IMR-90 (cell line): ENCODE data around the gene ELL3. TPM values are rescaled to one million over a fixed set of nuclear protein-coding genes. Genes with fewer than 3 reads are reported as not detected.

Experiments
- ATAC-seq: fragments of 200-7000 bp; cut with Tn5 transposase; 2 replicates; pipeline ENCODE4 v1.9.1; 2020; ENCODE audit warnings: low read depth, mild to moderate bottlenecking, moderate library complexity
- BruUV-seq: library from RNA; stranded (reverse); fragments of 400-500 nt; replicated peaks from 2 replicates; lab custom pipeline; 2021; lab: Mats Ljungman, UMichigan
- CTCF ChIA-PET: fragments of 300-600 bp; formaldehyde crosslinking; extraction: SDS; loops from one replicate; lab custom pipeline; 2021; ENCODE audit warnings: antibody characterized with exemption; lab: Yijun Ruan, JAX
- POLR2A ChIA-PET: fragments of 300-600 bp; sonication (Branson Sonifier 250); formaldehyde crosslinking; loops from one replicate; lab custom pipeline; 2022; ENCODE audit warnings: antibody characterized with exemption; ENCODE audit not compliant: unreplicated experiment; lab: Charles Lee
- DNase-seq: peaks from one replicate; pipeline ENCODE4 v3.0.0; 2013
- H2AFZ ChIP-seq: replicated peaks from 2 replicates; pipeline ENCODE3; 2013; ENCODE audit warnings: low read length, mild to moderate bottlenecking; ENCODE audit not compliant: poor library complexity
- H2AK5ac ChIP-seq: 2 replicates; pipeline ENCODE4 v1.6.1; 2013; ENCODE audit warnings: low read depth, low read length, inconsistent platforms
- H2AK9ac ChIP-seq: replicated peaks from 2 replicates; pipeline ENCODE3; 2013; ENCODE audit warnings: mild to moderate bottlenecking, low read depth, low read length, moderate library complexity; ENCODE audit not compliant: poor library complexity
- H2BK120ac ChIP-seq: 2 replicates; pipeline ENCODE4 v1.6.1; 2013; ENCODE audit warnings: low read depth, low read length, inconsistent platforms
- H2BK15ac ChIP-seq: 3 replicates; pipeline ENCODE4 v1.6.1; 2013; ENCODE audit warnings: low read depth, low read length, inconsistent platforms
- H2BK20ac ChIP-seq: 2 replicates; pipeline ENCODE4 v1.6.1; 2013; ENCODE audit warnings: low read depth, mild to moderate bottlenecking, inconsistent platforms, low read length, moderate library complexity
- H2BK5ac ChIP-seq: 2 replicates; pipeline ENCODE4 v1.6.1; 2013; ENCODE audit warnings: mild to moderate bottlenecking, low read depth, low read length, inconsistent platforms; ENCODE audit not compliant: poor library complexity, severe bottlenecking
- H3K14ac ChIP-seq: replicated peaks from 2 replicates; pipeline ENCODE4 v1.6.1; 2013; ENCODE audit warnings: low read depth, low read length, inconsistent platforms
- H3K18ac ChIP-seq: 2 replicates; pipeline ENCODE4 v1.6.1; 2013; ENCODE audit warnings: low read depth, low read length, control low read depth
- H3K23ac ChIP-seq: 2 replicates; pipeline ENCODE4 v1.6.1; 2013; ENCODE audit warnings: low read depth, low read length, inconsistent platforms
- H3K27ac ChIP-seq: 2 replicates; pipeline ENCODE4 v1.5.1; 2013; ENCODE audit warnings: mild to moderate bottlenecking, control low read depth, low read length; ENCODE audit not compliant: insufficient read depth
- H3K27me3 ChIP-seq: 2 replicates; pipeline ENCODE4 v1.6.1; 2013; ENCODE audit warnings: low read length; ENCODE audit not compliant: control insufficient read depth, insufficient read depth
- H3K36me3 ChIP-seq: 2 replicates; pipeline ENCODE4 v1.6.1; 2013; ENCODE audit warnings: low read length, mixed read lengths; ENCODE audit not compliant: control insufficient read depth, insufficient read depth
- H3K4ac ChIP-seq: 2 replicates; pipeline ENCODE4 v1.6.1; 2013; ENCODE audit warnings: low read depth, low read length, inconsistent platforms
- H3K4me1 ChIP-seq: 2 replicates; pipeline ENCODE4 v1.6.1; 2013; ENCODE audit warnings: low read length, mixed read lengths; ENCODE audit not compliant: control insufficient read depth, insufficient read depth
- H3K4me2 ChIP-seq: 2 replicates; pipeline ENCODE4 v1.6.1; 2013; ENCODE audit warnings: low read depth, mild to moderate bottlenecking, control low read depth, low read length, moderate library complexity
- H3K4me3 ChIP-seq: 2 replicates; pipeline ENCODE4 v1.5.1; 2013; ENCODE audit warnings: low read depth, mild to moderate bottlenecking, control low read depth, low read length, moderate library complexity; ENCODE audit not compliant: insufficient read depth
- H3K56ac ChIP-seq: 2 replicates; pipeline ENCODE4 v1.6.1; 2013; ENCODE audit warnings: low read length, inconsistent platforms; ENCODE audit not compliant: insufficient read depth; ENCODE audit errors: extremely low read depth
- H3K79me1 ChIP-seq, 2 experiments: 2 replicates each; pipeline ENCODE4 v1.6.1; 2013; ENCODE audit warnings: low read length in 2 of 2, inconsistent platforms in 1 of 2, low read depth in 1 of 2
- H3K9ac ChIP-seq: 2 replicates; pipeline ENCODE4 v1.6.1; 2013; ENCODE audit warnings: low read depth, low read length, control low read depth
- H3K9me1 ChIP-seq: 2 replicates; pipeline ENCODE4 v1.6.1; 2013; ENCODE audit warnings: low read length, inconsistent platforms; ENCODE audit not compliant: insufficient read depth
- H3K9me3 ChIP-seq: 2 replicates; pipeline ENCODE4 v1.6.1; 2013; ENCODE audit warnings: low read length; ENCODE audit not compliant: control insufficient read depth, insufficient read depth
- H4K20me1 ChIP-seq: 2 replicates; pipeline ENCODE4 v1.6.1; 2013; ENCODE audit warnings: low read length, inconsistent platforms; ENCODE audit not compliant: insufficient read depth
- H4K5ac ChIP-seq: 2 replicates; pipeline ENCODE4 v1.6.1; 2013; ENCODE audit warnings: mild to moderate bottlenecking, low read depth, low read length, control low read depth
- H4K8ac ChIP-seq, 2 experiments: 2 replicates each; pipeline ENCODE4 v1.6.1; 2013; ENCODE audit warnings: low read depth in 2 of 2, low read length in 2 of 2, control low read depth in 1 of 2, inconsistent platforms in 1 of 2
- H4K91ac ChIP-seq: 2 replicates; pipeline ENCODE4 v1.6.1; 2013; ENCODE audit warnings: low read depth, low read length, inconsistent platforms; ENCODE audit not compliant: insufficient read depth
- BHLHE40 ChIP-seq: fragments of 150-350 bp; IDR thresholded peaks from 2 replicates; pipeline ENCODE4 v1.6.1; 2016; ENCODE audit warnings: mild to moderate bottlenecking, low read depth, low read length
- CEBPB ChIP-seq: IDR thresholded peaks from 2 replicates; pipeline ENCODE4 v1.6.1; 2012; ENCODE audit warnings: low read depth, low read length, improper control_type of control experiment
- MAZ ChIP-seq: IDR thresholded peaks from 2 replicates; pipeline ENCODE4 v1.6.1; 2012; ENCODE audit warnings: low read depth, mild to moderate bottlenecking, low read length, improper control_type of control experiment, moderate library complexity, borderline replicate concordance
- MXI1 ChIP-seq: IDR thresholded peaks from 2 replicates; pipeline ENCODE4 v1.6.1; 2012; ENCODE audit warnings: low read depth, mild to moderate bottlenecking, low read length, moderate library complexity, borderline replicate concordance
- NFE2L2 ChIP-seq: fragments of 150-350 bp; IDR thresholded peaks from 2 replicates; pipeline ENCODE4 v1.6.1; 2016; ENCODE audit warnings: low read depth, mild to moderate bottlenecking, low read length
- POLR2A ChIP-seq: IDR thresholded peaks from 2 replicates; pipeline ENCODE4 v1.6.1; 2012; ENCODE audit warnings: mild to moderate bottlenecking, low read depth, low read length
- RAD21 ChIP-seq: IDR thresholded peaks from 2 replicates; pipeline ENCODE4 v1.6.1; 2012; ENCODE audit warnings: low read length, improper control_type of control experiment
- RCOR1 ChIP-seq: IDR thresholded peaks from 2 replicates; pipeline ENCODE4 v1.6.1; 2012; ENCODE audit warnings: mild to moderate bottlenecking, low read length, improper control_type of control experiment; ENCODE audit not compliant: insufficient replicate concordance
- RFX5 ChIP-seq: IDR thresholded peaks from 2 replicates; pipeline ENCODE4 v1.8.0; 2012; ENCODE audit warnings: low read depth, mild to moderate bottlenecking, low read length, moderate library complexity
- SMC3 ChIP-seq: fragments of 150-350 bp; IDR thresholded peaks from 2 replicates; pipeline ENCODE4 v1.6.1; 2016; ENCODE audit warnings: low read depth, mild to moderate bottlenecking, antibody characterized with exemption, low read length, moderate library complexity
- WGBS, 2 experiments: methylation state at CpG; one replicate each; pipeline versions ENCODE4 v1.1.5 to v1.1.7; 2013; ENCODE audit warnings: missing lambda C conversion rate in 2 of 2; ENCODE audit not compliant: insufficient read length in 1 of 2; ENCODE audit errors: extremely low coverage in 2 of 2; 5-methylcytosine and 5-hydroxymethylcytosine counted together
- dilution Hi-C: fragments of 300-500 bp; cut with HindIII; formaldehyde crosslinking; loops from one replicate; pipeline ENCODE4 v1.14.3; 2018; ENCODE audit warnings: low sequenced_read_pairs; ENCODE audit not compliant: unreplicated experiment
- in situ Hi-C: fragments of 300-500 bp; cut with MboI; formaldehyde crosslinking; loops from 3 replicates; pipeline ENCODE4 v1.14.3; 2019; ENCODE audit warnings: low sequenced_read_pairs, inconsistent platforms, mixed read lengths
- intact Hi-C: fragments of 100-400 bp; cut with micrococcal nuclease; formaldehyde crosslinking; loops from 2 replicates; pipeline ENCODE4 v1.10.0; 2022
- polyA plus RNA-seq, 3 experiments: library from polyadenylated mRNA; depleted of rRNA; stranded (reverse); fragments of >200 nt; gene quantifications; 2 replicates each; pipeline ENCODE4 v1.2.3, GENCODE V29; 2012; ENCODE audit warnings: low replicate concordance in 1 of 3
- total RNA-seq: library from RNA; depleted of rRNA; stranded (reverse); fragments of >200 nt; gene quantifications from 2 replicates; pipeline ENCODE4 v1.2.3, GENCODE V29; 2012
- TF ChIP-seq, protein P1 (sequence below): fragments of 150-350 bp; IDR thresholded peaks from 2 replicates; pipeline ENCODE4 v1.6.1; 2016; ENCODE audit warnings: low read depth, mild to moderate bottlenecking, low read length, moderate library complexity, borderline replicate concordance
- TF ChIP-seq, protein P2 (sequence below): fragments of 150-350 bp; IDR thresholded peaks from 2 replicates; pipeline ENCODE4 v1.6.1; 2017; ENCODE audit warnings: mild to moderate bottlenecking, antibody characterized with exemption, low read length, low read depth

The ELL3 gene
- total and polyA plus RNA-seq, 2 of the 4 experiments (the other 2 are of a cell fraction) = 1.2 to 1.6 TPM

DNA sequence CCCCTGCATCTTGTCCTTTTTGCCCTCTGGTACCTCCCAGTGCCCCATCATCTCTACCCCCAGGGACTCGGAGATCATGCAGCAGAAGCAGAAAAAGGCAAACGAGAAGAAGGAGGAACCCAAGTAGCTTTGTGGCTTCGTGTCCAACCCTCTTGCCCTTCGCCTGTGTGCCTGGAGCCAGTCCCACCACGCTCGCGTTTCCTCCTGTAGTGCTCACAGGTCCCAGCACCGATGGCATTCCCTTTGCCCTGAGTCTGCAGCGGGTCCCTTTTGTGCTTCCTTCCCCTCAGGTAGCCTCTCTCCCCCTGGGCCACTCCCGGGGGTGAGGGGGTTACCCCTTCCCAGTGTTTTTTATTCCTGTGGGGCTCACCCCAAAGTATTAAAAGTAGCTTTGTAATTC, 16.9 kb upstream of the ELL3 start:
- 90% methylated on average over 5 of the region's 10 CpGs; no CpG with 5 or more reads in 1 of the 2 experiments for WGBS, 2 experiments
- Histone ChIP-seq H3K4ac (peak overlapping the region; percentile 99), H2BK5ac (peak overlapping the region; percentile 82), H3K27me3 (no peaks in the 10 kb centered on the region), H2BK120ac (no peak overlapping the region), H2AK5ac (peak overlapping the region; percentile 97), H4K91ac (peak overlapping the region; percentile 98), H3K79me1 (peaks cover 31 to 59% of the 10 kb centered on the region in 2 experiments), H3K56ac (no peak overlapping the region; the same call in 1 of the 2 replicates), H3K4me3 (peak overlapping the region; percentile 71), H3K9me1 (peaks cover 33% of the 10 kb centered on the region), H3K14ac (peak overlapping the region; percentile 99; the same call in 1 of the 2 replicates), H2BK15ac (no peak overlapping the region; the same call in 2 of the 3 replicates), H3K9me3 (no peaks in the 10 kb centered on the region), H4K8ac (peak overlapping the region; percentile 86 to 98; a peak in 2 of 4 replicates), H3K4me1 (peaks cover 21% of the 10 kb centered on the region), H3K36me3 (peaks cover 40% of the 10 kb centered on the region), H3K23ac (peak overlapping the region; percentile 97), H2AK9ac (peak overlapping the region; percentile 100), H3K18ac (no peak overlapping the region), H2AFZ (no peak overlapping the region), H3K27ac (peak overlapping the region; percentile 95), H3K9ac (peak overlapping the region; percentile 97), H2BK20ac (no peak overlapping the region), H4K20me1 (peaks cover 47% of the 10 kb centered on the region), H3K4me2 (peak overlapping the region; percentile 82), H4K5ac (no peak overlapping the region; the same call in 1 of the 2 replicates)
- ATAC-seq (no peak), DNase-seq (no peak)
- BruUV-seq = no TSS peak
- CTCF ChIA-PET = no interaction called here
- no peak for TF ChIP-seq NFE2L2
- no peak for TF ChIP-seq RCOR1
- TF ChIP-seq, protein P1, sequence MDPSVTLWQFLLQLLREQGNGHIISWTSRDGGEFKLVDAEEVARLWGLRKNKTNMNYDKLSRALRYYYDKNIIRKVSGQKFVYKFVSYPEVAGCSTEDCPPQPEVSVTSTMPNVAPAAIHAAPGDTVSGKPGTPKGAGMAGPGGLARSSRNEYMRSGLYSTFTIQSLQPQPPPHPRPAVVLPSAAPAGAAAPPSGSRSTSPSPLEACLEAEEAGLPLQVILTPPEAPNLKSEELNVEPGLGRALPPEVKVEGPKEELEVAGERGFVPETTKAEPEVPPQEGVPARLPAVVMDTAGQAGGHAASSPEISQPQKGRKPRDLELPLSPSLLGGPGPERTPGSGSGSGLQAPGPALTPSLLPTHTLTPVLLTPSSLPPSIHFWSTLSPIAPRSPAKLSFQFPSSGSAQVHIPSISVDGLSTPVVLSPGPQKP = no peak
- no peak for TF ChIP-seq RAD21
- TF ChIP-seq POLR2A = no peak; the same call in 1 of the 2 replicates
- no peak for TF ChIP-seq BHLHE40
- no peak for TF ChIP-seq SMC3
- no peak for TF ChIP-seq MAZ
- TF ChIP-seq MXI1 = no peak
- no peak for TF ChIP-seq RFX5
- TF ChIP-seq, protein P2, sequence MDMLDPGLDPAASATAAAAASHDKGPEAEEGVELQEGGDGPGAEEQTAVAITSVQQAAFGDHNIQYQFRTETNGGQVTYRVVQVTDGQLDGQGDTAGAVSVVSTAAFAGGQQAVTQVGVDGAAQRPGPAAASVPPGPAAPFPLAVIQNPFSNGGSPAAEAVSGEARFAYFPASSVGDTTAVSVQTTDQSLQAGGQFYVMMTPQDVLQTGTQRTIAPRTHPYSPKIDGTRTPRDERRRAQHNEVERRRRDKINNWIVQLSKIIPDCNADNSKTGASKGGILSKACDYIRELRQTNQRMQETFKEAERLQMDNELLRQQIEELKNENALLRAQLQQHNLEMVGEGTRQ = no peak
- no peak for TF ChIP-seq CEBPB
- POLR2A ChIA-PET = interaction anchor here (0.5 kb wide), 2 partner anchors 17 to 49 kb away, joined by 7 to 10 read pairs; partner anchors contain the start of gene ELL3
- in situ Hi-C loops (no loop called here), intact Hi-C loops (no loop called here), dilution Hi-C loops (no loop called here)
